Upper lobe of right lung (tissue), 1 donor: ENCODE measurements around the gene ITGA1. TPM values are rescaled to one million over a fixed set of nuclear protein-coding genes. Genes with fewer than 3 reads are reported as not detected.

Experiments used
- ATAC-seq: fragments of 200-7000 bp; cut with Tn5 transposase; one replicate; pipeline ENCODE4 v1.9.1; 2020; ENCODE audit warnings: mild to moderate bottlenecking, moderate library complexity
- DNase-seq: peaks from one replicate; pipeline ENCODE4 v3.0.0-alpha.2; 2020
- H3K27ac ChIP-seq: fragments of 200-600 bp; one replicate; pipeline ENCODE4 v1.8.0; 2022
- H3K27me3 ChIP-seq: fragments of 200-600 bp; one replicate; pipeline ENCODE4 v1.8.0; 2022; ENCODE audit warnings: mild to moderate bottlenecking
- H3K36me3 ChIP-seq: fragments of 200-600 bp; one replicate; pipeline ENCODE4 v1.8.0; 2022
- H3K4me1 ChIP-seq: fragments of 200-600 bp; one replicate; pipeline ENCODE4 v1.8.0; 2022
- H3K4me3 ChIP-seq: fragments of 200-600 bp; one replicate; pipeline ENCODE4 v1.8.0; 2022; ENCODE audit warnings: mild to moderate bottlenecking
- H3K9me3 ChIP-seq: fragments of 200-600 bp; one replicate; pipeline ENCODE4 v1.8.0; 2022
- intact Hi-C: fragments of 100-400 bp; cut with DNase I; formaldehyde crosslinking; loops from one replicate; pipeline ENCODE4 v1.11.0; 2022
- total RNA-seq: library from RNA; stranded (reverse); fragmentation: NEBNext Ultra II Directional; extraction: Animal tissue kit (Norgen Biotek cat#: 25700); gene quantifications from one replicate; pipeline ENCODE4 v1.2.1, GENCODE V29; 2021
- TF ChIP-seq, protein P1 (sequence below): fragments of 200-600 bp; IDR thresholded peaks from one replicate; pipeline ENCODE4 v1.8.0; 2022; ENCODE audit warnings: antibody characterized with exemption
- donor health status: DM: no; HTN: yes; CAD: no; lungs with severe emphysema.

Gene ITGA1
- total RNA-seq, 1 donor from 2014 or later, result 94.8 TPM

GRCh38 chr5:52754051-52754450, 33.7 kb upstream of the ITGA1 start:
- H3K4me3 ChIP-seq, result no peak overlapping the region
- peaks cover 6% of the 10 kb centered on the region for H3K4me1 ChIP-seq
- ATAC-seq (no peak), DNase-seq (no peak)
- H3K27me3 ChIP-seq, result no peaks in the 10 kb centered on the region
- intact Hi-C loops, result no loop called here
- H3K36me3 ChIP-seq, result no peaks in the 10 kb centered on the region
- no peak overlapping the region for H3K27ac ChIP-seq
- H3K9me3 ChIP-seq, result no peaks in the 10 kb centered on the region
- TF ChIP-seq, protein P1, sequence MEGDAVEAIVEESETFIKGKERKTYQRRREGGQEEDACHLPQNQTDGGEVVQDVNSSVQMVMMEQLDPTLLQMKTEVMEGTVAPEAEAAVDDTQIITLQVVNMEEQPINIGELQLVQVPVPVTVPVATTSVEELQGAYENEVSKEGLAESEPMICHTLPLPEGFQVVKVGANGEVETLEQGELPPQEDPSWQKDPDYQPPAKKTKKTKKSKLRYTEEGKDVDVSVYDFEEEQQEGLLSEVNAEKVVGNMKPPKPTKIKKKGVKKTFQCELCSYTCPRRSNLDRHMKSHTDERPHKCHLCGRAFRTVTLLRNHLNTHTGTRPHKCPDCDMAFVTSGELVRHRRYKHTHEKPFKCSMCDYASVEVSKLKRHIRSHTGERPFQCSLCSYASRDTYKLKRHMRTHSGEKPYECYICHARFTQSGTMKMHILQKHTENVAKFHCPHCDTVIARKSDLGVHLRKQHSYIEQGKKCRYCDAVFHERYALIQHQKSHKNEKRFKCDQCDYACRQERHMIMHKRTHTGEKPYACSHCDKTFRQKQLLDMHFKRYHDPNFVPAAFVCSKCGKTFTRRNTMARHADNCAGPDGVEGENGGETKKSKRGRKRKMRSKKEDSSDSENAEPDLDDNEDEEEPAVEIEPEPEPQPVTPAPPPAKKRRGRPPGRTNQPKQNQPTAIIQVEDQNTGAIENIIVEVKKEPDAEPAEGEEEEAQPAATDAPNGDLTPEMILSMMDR, result no peak

- ATAC-seq (no peak), DNase-seq (no peak)
- Histone ChIP-seq H3K36me3 (no peaks in the 10 kb centered on the region), H3K4me3 (no peak overlapping the region), H3K27me3 (no peaks in the 10 kb centered on the region), H3K4me1 (peaks cover 6% of the 10 kb centered on the region), H3K9me3 (no peaks in the 10 kb centered on the region), H3K27ac (no peak overlapping the region)
- intact Hi-C loops, result no loop called here
- TF ChIP-seq, protein P1, result no peak
Observed at GRCh38 chr5:52757527-52757926, 30.2 kb upstream of the ITGA1 start.

GRCh38 chr5:52758014-52758413, 29.7 kb upstream of the ITGA1 start:
- Histone ChIP-seq H3K4me3 (no peak overlapping the region), H3K9me3 (no peaks in the 10 kb centered on the region), H3K4me1 (peaks cover 6% of the 10 kb centered on the region), H3K27me3 (no peaks in the 10 kb centered on the region), H3K36me3 (no peaks in the 10 kb centered on the region), H3K27ac (no peak overlapping the region)
- TF ChIP-seq, protein P1, result no peak
- ATAC-seq (no peak), DNase-seq (no peak)
- intact Hi-C loops, result no loop called here

DNA sequence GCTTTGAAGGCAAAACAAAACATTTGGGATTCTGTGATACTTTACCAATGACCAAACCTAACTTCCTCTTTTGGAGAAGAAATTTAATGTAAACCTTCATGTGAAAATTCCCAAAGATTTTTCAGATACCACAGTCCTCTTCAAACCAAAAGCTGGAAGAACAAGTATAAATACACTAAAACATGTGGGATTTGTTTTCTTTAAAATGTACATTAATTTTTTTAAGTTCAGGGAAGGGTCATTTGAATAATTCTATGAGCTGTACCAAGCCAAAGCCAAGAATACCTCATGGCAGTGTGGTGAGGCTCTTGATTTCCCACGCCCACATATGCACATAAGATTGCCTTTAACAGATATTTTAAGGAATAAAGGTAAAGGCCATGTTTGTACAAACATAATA, 28.4 kb upstream of the ITGA1 start:
- H3K4me1 ChIP-seq, result peaks cover 6% of the 10 kb centered on the region
- H3K36me3 ChIP-seq, result no peaks in the 10 kb centered on the region
- intact Hi-C loops, result no loop called here
- H3K27ac ChIP-seq, result no peak overlapping the region
- ATAC-seq (no peak), DNase-seq (no peak)
- TF ChIP-seq, protein P1, result no peak
- no peak overlapping the region for H3K4me3 ChIP-seq
- H3K27me3 ChIP-seq, result no peaks in the 10 kb centered on the region
- no peaks in the 10 kb centered on the region for H3K9me3 ChIP-seq

GRCh38 chr5:52760695-52761366, 26.9 kb upstream of the ITGA1 start:
- DNase-seq (no peak), ATAC-seq (no peak)
- Histone ChIP-seq H3K27ac (no peak overlapping the region), H3K27me3 (no peaks in the 10 kb centered on the region), H3K4me1 (peaks cover 6% of the 10 kb centered on the region), H3K4me3 (no peak overlapping the region), H3K9me3 (no peaks in the 10 kb centered on the region), H3K36me3 (no peaks in the 10 kb centered on the region)
- intact Hi-C loops, result no loop called here
- TF ChIP-seq, protein P1, result no peak
